ENCODE measurements around the gene CDC42EP4.
"Not testable (repeated sequence)": the region's sequence is repeated elsewhere in the genome, so short reads cannot be mapped to it uniquely, and the experiment has no call there.

CDC42EP4 gene

DNA sequence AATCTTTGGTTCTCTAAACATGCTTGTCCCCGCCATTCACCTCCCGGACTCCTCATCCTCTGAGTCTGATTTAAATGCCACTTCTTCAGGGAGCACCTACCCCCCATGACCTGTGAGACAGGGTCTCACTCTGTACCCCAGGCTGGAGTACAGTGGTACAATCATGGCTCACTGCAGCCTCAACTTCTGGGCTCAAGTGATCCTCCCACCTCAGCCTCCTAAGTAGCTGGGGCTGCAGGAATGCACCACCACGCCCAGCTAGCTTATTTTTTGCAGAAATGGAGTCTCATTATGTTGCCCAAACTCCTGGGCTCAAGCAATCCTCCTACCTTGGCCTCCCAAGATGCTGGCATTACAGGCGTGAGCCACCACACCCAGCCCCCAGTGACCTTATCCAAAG is 37.3 kb downstream of the CDC42EP4 start:
- DNase-seq = no peak

DNA sequence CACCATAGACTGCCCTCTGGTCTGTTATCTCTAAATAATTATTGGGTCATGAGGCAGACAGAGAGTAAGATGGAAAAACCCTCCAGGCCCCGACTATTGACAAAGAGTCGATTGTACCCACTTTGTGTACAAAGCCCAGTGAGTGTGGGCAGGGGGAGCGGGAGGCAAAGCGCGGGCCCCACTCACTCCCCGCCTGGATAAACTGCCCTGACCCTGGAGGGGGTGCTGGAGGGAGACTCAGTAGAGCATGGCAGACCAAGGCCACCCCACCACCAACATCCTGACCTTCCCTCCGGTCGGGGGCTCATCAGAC is 38.9 kb downstream of the CDC42EP4 start:
- DNase-seq = no peak

DNA sequence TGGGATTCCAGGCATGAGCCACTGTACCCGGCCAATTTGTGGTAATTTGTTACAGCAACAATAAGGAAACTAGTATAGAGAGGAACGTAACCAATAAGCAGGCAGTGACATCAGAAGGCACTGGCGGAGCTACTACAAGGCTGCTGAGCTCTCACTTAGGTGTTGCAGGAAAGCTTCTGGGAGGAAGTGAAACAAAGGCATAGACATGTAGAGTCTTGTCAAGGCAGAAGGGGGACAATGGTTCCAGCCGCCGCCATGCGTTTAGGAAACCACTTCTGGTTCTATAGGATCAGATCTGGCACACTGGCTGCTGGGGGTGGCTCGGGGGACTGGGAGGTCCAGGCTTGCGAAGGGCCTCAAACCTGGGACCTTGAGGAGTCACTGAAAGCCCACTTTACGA is 40.7 kb downstream of the CDC42EP4 start:
- DNase-seq = no peak

DNA sequence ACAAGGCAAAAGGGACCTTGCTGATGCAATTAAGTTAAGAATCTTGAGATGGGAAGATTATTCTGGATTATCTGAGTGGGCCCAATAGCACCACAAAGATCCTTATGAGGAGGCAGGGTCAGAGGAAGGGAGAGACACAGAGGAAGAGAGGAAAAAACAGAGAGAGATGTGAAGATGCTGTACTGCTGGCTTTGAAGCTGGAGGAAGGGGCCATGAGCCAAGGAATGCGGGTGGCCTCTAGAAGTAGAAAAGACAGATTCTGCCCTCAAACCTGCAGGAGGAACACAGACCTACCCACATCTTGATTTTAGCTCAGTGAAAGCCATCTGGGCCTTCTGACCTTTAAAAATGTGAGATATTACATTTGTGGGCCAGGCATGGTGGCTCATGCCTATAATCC is 42.0 kb downstream of the CDC42EP4 start:
- DNase-seq = no peak

DNA sequence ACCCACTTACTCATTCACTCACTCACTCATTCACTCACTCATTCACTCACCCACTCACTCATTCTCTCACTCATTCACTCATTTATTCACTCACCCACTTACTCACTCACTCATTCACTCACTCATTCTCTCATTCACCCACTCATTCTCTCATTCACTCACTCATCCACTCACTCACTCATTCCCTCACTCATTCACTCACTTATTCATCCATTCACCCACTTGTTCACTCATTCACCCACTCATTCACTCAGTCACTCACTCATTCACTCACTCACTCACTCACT is 42.5 kb downstream of the CDC42EP4 start:
- DNase-seq = no peak

DNA sequence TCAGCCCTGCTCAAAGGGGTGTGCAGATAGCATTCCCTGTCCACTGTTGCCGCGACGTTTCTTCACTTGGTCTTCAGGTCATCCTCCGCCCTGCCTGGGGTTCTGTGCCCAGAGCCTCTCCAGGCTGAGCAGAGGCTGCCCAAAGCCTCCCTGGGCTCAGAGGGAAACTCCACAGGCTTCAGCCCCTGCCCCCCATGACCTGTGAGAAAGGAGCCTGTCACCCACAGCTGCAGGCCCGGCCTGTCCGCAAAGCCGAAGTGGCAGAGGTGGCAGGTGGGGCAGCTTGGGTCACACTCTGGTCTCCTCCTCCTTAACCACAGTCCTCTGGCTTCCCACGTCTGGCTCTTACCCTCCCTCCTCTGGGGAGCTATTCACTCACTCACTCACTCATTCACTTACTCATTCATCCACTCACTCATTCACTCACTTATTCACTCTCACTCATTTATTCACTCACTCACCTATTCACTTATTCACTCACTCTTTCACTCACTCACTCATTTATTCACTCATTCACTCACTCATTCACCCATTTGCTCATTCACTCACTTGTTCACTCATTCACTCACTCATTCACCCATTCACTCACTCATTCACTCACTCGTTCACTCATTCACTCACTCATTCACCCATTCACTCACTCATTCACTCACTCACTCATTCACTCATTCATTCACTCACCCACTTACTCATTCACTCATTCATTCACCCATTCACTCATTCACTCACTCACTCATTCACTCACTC is 43.0 kb downstream of the CDC42EP4 start:
- no peak for DNase-seq

DNA sequence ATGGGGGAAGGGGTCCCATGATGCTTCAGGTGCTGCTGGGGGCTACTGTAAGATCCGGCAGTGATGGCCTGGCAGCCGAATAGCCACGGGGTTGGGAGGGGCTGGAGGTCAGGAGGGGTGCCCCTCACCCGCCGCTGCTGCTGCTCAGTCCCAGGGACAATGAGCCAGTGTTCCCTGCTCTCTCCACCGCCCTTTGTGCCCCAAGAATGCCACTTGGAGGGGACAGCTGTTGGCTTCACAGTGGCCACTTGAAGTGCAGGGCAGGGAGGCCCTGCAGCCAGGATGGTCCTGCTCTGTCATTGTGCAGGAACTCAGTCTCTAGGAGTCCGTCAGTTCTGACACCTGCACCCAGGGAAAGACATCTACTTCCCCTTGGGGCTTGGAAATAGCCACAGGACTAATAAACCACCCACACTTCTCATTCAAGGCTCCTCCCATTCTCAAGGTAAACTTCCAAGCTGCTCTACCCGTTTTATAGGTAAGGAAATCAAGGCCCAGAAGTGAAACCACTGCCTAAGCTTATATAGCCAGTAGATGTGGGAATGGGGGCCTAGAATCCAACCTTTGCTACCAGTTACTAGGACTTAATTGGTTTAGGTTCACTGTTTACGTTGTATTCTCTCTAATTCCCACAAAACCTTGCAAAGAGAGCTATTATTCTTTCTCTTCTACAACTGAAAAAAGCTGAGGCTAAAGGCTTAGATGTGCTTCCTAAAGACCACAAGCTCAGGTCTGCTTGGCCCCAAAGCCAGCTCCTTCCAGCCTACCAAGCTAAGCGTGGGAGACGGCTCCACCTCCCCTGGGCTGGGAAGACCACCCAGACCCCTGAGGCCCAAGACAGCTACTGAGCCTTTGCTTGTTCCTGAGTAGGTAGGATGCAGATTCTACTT is 43.9 kb downstream of the CDC42EP4 start:
- no peak for DNase-seq

DNA sequence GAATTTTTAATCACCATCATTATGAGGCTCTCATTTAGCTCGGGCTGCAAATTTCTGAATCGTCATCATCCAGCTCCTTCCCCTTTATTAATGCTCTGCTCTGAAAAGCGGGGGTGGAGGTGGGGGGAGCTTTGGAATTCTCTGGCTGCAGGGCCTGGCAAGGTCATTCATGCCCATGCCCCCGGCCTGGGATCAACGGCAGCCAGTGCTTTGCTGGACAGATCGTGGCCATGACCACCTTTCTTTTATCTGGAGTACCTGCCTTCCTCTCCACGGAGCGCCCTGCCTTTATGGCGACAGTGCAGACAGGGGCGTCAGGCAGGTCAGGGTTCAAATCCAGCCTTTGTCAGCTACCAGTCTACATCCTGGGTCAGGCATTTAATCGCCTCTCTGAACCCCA is 45.0 kb downstream of the CDC42EP4 start:
- DNase-seq = no peak

DNA sequence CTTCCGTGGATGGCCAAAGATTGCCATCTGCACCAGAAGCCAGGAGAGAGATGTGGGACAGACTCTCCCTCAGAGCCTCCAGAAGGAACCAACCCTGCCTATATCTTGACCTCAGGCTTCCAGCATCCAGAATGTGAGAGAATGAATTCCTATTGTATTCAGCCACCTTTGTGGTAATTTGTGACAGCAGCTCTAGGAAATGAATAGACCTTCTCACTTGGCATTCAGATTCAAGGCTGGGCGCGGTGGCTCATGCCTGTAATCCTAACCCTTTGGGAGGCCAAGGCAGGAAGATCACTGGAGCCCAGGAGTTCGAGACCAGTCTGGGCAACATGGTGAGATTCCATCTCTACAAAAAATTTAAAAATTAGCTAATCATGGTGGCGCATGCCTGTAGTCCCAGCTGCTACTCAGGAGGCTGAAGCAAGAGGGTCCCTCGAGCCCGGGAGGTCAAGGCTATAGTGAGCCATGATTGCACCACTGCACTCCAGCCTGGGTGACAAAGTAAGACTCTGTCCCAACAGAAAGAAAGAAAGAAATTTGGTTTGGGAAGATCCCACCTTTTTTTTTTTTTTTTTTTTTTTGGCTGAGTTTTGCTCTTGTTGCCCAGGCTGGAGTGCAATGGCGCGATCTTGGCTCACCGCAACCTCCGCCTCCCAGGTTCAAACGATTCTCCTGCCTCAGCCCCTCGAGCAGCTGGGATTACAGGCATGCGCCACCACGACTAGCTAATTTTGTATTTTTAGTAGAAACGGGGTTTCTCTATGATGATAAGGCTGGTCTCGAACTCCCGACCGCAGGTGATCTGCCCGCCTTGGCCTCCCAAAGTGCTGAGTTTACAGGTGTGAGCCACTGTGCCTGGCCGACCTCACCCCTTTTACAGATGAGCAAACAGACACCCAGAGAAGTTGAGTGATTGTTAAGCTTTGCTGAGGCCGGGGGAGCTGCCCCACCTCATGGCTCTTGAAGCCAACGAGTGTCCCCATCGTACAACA is 45.9 kb downstream of the CDC42EP4 start:
- DNase-seq = no peak

DNA sequence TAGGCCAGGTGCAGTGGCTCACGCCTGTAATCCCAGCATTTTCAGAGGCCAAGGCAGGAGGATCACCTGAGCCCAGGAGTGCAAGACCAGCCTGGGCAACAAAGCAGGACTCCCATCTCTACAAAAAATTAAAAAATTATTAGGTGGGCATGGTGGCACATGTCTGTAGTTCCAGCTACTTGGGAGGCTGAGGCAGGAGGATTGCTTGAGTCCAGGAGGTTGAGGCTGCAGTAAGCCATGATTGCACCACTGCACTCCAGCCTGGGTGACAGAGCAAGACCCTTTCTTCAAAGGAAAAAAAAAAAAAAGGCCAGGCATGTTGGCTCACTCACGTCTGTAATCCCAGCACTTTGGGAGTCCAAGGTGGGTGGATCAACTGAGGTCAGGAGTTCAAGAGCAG is 47.4 kb downstream of the CDC42EP4 start:
- DNase-seq = not testable (repeated sequence)

DNA sequence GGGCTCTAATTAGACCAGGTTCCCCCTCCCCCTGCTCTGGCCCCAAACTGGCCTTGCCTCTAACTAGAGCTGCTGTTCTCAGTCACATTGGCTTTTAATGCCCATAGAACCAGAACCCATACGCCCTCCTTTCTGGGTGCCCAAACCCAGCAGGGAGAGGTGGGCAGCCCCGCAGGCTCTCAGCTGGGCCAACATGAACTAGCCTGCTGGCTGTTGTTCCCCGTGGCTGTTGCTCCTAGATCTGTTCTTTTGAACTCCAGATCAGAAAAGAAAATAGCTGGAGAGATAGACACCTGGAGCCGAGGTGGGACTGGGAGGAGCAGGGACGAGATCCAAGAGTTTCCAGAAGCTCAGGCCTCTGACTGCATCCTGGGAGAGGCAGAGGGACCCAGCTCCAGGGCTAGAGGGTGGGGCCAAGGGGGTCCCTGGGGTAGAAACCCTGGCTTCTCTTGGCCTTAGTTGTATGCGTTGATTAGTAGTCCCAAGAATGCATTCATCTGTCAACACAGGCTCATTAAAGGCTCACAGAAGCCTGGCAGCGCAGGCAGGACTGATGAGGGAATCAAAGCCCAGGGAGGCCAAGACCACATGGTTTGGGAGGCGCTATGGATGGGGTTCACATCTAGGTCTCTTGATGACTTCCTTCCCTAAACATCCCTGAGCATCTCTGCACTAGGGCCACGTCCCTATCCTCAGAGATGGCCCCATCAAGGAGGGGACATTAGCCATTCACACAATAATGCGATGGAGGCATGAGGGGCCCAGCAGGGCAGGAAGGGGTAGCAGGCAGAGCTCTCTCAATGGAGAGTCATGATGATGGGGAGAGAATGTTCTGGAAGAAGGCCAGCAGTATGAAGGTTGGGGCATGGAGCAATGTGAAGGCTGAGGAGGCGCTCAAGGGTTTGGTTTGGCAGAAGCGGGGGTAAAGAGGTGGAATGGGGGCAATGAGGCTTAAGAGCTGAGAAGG is 48.8 kb downstream of the CDC42EP4 start:
- no peak for DNase-seq

DNA sequence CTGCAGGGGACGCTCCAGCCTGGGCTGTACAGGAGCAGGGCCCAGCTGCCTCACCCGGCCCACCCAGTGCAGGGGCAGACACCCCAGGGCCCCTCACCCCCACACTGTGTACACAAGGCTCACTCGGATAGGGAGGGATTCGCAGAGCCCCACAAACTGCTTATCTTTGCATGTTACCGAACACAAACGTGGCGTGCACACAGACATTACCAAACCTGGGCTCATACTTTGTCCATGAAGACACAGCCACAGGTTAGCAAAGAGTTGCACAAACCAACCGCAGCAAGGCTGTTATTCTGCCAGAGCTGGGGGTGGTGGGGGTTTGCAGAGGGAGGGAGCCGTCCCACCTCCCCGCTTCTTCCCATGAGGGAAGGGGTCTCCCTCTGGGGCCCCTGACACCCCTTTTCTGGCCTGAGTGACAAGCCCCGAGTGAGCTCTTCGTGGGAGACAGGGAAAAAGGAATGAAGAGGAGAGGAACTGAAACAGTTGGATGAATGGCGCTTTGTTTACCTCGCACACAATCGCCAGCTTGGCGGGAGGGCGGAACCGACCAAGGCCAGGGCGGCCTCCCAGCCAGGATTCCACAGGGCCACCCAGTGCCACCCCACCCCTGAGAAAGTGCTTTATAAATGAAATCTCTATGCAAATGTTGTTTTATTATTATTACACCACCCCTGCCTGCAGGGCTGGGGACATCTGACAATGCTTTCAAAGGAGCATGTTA is 49.7 kb downstream of the CDC42EP4 start:
- no peak for DNase-seq

DNA sequence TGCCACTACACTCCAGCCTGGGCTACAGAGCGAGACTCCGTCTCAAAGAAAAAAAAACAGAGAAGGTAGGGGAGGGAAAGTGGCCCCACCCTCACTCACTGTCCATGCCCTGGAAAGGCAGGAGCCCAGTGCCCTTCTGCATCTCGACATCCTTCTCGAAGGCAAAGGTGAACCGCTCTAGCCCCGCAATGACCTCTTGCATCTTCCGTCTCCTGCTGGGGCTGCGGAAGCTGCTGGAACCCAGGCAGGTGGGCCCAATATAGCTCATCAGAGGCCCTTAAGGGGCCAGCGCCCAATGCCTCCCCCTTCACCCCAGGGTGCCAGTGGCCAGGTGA is 50.2 kb downstream of the CDC42EP4 start, which contains the start of gene CPSF4L:
CPSF4L (minus strand) TSS at position 264 of the 335 bp plus-strand sequence; CDS start at position 202, 62 bp downstream.
- no peak for DNase-seq

DNA sequence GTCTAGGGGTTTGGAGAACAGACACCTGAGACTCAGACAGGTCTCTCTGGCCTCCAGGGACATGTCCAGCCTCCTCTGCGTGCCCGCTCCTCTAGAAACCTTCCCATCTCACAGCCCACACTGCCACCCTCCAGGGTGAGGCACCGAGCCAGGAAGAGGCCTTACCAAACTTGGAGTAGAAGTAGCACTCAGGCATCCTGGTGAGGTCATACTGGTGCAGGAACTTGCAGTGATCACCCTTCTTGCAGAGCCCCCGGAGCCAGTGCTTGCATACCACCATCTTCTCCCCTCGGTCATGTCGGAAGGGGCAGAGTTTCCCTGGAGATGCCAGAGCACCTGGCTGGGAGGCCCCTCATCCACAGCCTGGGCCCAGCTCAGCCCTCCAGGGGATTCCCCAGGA is 54.3 kb downstream of the CDC42EP4 start:
- no peak for DNase-seq

DNA sequence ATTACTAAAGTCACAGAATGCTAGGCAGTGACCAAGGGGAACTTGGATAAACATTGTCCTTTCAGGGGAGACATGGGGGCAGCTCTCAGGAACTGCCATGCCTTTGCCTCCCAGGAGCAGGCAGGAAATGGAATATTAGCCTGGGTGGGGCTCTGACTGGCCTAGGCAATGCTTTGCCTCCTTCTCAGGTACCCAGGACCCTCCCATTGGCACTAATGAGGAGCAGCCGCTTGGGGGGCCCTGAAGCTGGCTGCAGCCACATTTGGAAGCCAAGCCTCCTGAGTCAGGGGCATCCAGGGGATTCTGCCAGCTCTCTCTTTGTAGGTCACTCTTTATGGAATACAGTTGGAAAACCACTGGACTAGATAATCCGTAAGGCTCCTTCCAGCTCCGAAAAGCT is 55.6 kb downstream of the CDC42EP4 start:
- DNase-seq = no peak

DNA sequence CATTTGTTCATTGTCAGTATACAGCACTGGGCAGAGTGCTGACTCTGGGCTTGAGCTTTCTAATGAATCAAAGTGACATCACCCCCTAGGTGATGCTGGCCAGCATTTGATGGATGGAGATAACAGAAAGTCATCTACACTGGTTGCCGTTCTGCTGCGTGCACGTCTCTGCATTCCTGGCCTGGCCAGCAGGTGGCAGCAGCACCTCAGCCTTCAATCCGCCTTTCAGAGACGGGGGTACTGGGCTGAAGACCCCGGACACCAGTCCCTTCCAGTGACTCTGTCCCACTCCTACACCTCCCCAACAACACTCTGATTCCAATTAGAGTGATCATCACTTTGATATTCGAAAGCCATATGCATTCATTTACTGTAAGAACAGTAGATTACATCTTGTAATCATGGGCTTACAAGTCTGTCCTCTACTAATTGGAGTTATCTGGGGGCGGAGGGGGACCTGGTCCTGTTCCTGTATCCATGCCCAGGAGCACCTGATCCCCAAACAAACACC is 56.1 kb downstream of the CDC42EP4 start:
- peak; percentile 50 for DNase-seq

DNA sequence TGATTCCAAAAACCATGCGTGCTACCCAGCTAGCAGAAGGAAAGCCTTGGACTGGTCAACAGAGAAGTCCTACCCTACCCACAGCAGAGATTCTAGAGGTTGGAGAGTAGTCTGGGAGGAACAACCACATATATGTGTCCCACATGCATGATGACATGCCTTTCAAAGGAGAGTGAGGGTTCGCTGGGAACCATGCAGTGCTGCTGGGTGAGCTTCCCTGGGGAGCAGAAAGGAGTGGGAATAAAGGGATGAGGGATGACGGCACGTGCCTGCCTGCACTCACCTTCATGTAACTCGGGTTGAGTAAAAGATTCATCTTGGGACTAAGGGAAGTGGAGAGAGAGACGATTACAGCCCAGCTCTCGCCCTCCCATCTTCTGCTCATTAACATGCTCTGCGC is 59.9 kb downstream of the CDC42EP4 start:
- DNase-seq = no peak

DNA sequence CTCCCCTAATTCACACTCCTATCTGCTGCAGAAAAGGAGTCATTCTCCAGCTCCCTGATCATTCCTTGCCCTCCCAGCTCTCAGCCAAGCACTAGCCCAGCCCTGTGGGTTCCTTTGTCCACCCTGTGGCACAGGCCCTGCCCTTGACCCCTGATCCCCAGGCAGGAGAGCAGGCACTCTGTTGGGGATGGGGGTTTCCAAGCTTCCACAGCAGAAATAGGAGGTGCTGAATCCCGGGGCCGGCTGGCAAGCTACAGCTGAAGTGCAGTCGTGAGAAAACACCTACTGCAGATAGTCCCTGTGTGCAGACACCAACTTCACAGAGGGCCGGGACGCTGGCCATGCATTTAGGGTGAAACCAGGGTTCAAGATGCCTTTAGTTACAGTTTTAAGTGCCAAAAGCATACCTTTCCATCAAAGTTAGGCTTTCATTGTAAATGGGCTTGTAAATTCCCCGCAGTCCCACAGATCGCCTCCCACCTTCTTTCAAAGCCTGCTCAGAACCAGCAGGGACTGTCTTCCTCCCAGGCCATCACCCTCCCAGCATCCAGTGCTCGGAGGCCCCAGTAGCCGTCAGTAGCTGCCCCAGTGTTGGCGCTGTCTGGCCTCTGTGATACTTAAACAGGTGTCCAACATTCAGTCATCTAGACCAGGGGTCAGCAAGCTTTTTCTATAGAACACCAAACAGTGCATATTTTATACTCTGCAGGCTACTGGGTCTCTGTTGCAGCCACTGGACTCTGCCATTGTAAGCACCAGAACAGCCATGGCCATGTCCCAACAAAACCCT is 60.8 kb downstream of the CDC42EP4 start:
- DNase-seq = no peak

DNA sequence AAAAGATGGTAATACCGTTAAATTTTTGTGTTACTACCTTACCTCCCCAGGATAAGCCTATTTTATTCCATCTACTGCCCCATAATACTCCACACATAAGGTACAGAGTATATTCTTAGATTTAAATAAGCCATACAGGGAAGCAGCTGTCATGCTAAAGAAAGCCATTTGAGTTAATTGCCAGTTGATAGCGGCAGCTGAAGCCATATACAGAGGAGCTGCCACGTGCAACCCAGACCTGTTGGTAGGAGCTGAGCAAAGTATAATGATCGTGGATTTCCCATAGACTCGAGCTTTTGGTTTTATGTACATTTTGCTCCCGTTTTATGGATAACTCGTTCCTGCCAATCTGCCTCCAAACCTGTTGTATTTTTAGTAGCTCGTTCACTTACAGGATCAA is 62.1 kb downstream of the CDC42EP4 start:
- DNase-seq = no peak

DNA sequence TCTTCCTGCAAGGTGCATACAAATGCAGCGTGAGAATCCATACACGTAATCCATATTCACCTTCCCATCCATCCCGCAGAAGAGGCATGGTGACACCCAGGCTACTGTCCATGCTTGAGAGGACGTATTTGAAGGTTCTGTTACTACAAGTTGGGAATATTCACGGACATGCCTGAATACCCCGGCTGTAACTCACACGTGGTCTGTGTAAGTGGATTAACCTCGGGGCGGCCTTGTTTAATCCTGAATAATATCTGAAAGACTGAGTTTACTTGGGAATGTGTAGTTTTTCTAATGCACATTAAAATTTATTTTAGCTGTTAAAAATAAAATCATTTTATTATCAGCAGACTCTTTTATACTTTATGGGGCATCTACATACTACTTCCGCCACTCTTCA is 63.3 kb downstream of the CDC42EP4 start:
- DNase-seq = no peak
